ENCODE data around the gene CAMK2N1.

CAMK2N1 gene

DNA sequence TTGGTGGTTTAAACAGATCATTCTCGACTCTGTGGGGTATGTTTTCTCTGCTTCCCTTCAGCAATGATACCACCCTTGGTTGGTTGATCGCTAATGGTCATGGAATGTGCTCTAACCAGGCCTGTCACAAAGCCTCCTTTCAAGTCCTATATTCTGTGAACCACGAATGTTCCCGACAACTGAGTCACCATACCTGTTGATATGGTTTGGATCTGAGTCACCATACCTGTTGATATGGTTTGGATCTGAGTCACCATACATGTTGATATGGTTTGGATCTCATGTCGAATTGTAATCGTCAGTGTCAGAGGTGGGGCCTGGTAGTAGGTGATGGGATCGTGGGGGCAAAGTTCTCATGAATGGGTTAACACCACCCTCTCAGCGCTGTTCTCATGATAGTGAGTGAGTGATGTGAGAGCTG, 10.2 kb upstream of the CAMK2N1 start:
- no peak for DNase-seq

DNA sequence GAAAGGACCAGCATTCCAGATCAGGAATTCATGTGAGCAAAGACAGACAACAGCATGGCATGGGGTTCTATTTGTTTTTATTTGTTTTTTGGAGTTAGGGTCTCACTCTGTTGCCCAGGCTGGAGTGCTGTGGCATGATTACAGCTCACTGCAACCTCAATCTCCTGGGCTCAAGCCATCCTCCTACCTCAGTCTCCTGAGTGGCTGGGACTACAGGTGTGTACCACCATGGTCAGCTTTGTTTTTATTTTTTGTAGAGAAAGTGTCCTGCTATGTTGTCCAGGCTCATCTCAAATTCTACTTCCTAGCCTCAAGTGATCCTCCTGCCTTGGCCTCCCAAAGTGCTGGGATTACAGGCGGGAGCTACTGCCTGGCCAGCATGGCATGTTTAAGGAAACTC, 9.7 kb upstream of the CAMK2N1 start:
- DNase-seq, result no peak

DNA sequence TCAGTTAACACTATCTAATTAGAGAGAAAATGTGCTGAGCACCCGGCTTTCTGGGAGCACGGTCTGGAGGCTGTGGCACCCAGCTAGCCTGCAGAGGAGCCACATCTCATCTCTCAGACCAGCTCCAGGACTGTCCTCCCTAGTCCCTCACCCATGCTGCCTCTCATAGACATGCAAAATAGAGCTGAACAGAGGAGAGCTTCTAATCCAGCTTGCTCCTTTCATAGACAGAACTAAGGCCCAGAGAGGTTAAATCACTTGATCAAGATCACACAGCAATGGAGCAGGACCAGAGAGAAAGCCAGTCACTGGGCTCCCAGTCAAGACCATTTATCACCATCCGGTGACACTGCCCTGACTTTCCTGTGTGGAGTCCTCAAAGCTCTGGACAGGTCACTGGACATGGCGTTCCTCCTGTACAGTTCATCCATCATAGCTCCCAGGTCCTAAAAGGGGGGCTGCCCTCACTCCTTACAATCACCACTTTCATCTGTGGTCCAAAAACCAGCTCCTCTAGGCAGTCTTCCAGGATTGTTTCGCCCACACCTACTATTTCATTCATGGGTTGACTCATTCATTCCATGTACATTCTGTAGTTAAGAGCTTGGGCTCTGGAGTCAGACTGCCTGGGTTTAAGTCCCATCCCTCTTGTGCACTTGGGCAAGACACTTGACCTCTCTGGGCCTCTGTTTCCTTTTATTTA, 8.8 kb upstream of the CAMK2N1 start:
- no peak for DNase-seq

DNA sequence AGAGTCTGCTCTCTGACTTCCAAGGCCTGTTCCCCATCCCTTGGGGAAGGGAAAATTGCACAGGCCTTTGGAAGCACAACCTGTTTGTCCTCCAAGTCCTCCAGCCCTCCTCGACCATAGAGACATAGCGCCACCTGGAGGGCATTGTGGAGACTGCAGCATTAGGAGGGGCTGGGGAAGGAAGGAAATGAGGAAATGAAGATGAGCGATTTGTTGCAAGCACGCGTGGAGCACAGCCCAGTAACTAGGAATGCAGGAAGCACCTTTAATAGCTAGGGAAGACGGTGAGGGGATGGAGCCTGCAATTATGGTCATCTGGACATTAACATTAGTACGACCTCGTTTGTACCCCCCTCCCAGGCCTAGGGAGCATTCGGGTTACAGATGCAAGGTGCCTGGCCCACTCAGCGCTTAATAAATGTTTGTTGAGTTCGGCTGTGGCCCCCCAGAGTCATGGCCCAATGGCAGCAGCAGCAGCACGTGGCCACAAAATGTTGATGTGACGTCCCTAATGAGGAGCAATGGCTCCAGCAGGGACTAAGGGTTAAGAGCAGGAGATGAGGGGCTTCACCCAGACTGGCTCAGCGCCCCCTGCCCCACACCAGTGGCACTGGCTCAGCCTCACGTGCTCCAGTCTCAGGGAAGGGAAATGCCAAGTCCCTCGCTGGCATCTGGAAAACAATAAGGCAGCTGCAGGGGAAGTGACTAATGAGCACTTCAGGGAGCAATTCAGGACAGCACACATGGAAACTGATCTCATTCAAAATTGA, 8.0 kb upstream of the CAMK2N1 start:
- DNase-seq, result peak; percentile 87

DNA sequence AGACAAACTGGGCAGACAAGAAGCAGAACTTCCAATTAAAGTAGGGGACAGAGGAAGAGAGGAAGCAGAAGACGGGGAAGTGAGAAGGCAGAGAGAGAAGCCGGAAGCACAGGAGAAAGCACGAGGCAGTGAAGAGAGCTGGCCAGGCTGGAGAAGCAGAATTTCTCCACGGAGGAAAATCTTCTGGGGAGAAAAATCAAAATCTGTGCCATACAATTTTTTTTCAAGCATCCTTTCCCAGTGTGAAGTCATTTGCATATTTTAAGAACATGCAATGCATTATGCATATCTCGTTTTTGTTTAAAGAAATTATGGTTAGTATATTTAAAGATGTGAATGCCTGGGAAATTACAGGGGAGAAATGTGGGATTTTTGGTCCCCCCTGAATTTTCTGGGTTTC, 7.3 kb upstream of the CAMK2N1 start:
- DNase-seq, result no peak

DNA sequence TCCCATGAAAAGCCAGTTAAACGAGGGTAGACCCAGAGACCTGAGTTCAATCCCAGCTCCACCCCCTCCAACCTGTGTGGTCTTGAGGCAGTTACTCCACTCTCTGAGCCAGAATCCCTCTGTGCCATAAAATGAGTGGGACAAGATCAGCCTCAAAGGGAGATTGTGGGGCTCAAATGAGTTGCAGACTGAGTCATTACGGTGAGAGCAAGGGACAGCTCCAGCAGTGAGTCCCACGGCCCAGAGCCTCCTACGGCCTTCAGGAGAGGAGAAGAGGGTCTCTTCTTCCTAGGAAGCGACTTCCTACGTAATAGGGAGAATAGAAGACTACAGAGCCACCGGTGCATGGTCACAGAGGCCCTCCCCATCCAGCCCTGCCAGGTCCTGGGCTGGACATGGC, 6.7 kb upstream of the CAMK2N1 start:
- DNase-seq, result no peak

DNA sequence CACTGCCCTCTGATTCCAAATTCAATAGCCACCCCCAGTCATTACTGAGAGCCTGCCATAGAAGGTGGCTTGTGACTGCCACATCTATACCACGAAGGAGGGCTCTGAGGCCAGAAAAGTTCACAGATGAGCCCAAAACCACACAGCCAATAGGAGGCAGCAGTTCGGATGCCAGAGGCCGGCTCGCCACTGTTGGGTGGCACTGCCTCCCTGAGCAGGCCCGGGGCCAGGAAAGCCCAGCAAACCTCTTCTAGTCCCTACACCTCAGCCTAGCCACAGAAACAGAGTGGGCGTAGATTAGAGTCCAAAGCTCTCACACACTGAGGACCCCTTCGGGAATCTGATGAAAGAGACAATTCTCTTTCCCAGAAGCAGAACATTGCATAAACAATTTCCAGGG, 5.9 kb upstream of the CAMK2N1 start:
- DNase-seq, result no peak

DNA sequence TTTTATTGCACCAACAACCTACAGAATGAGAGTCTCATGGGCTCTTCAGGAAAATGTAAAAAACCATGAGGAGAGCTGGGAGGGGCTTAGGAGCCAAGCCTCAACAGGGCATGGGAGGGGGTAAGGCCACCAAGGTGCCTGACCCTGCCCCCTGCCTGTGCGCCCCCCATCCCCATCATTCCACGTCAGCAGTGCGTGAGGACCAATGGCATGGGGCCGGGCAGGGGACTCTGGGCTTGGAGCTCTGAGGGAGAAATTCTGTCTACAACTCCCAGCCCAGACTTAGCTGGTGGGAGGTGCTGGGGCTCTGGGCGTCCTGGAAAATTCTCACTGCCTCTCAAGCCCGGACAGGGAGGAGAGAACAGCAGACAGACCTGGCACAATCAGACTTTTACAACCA, 5.2 kb upstream of the CAMK2N1 start:
- DNase-seq, result no peak

DNA sequence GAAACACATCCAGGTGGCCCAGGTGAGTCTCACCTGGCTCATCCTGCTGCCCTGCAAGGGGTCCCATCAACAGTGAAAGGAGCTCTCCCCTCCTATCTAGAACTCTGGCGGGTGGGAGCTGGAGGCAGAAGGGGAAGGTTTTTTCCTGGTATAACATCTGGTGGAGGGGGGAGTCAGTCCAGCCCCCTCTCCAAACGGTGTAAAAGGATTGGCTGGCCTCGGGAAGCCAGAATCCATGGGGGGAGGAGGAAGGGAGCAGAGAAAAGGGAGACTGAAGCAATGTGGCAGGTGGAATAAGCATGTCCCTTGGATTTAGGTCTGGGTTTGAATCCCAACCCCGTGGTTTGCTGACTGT, 1.2 kb upstream of the CAMK2N1 start:
- DNase-seq, result no peak

DNA sequence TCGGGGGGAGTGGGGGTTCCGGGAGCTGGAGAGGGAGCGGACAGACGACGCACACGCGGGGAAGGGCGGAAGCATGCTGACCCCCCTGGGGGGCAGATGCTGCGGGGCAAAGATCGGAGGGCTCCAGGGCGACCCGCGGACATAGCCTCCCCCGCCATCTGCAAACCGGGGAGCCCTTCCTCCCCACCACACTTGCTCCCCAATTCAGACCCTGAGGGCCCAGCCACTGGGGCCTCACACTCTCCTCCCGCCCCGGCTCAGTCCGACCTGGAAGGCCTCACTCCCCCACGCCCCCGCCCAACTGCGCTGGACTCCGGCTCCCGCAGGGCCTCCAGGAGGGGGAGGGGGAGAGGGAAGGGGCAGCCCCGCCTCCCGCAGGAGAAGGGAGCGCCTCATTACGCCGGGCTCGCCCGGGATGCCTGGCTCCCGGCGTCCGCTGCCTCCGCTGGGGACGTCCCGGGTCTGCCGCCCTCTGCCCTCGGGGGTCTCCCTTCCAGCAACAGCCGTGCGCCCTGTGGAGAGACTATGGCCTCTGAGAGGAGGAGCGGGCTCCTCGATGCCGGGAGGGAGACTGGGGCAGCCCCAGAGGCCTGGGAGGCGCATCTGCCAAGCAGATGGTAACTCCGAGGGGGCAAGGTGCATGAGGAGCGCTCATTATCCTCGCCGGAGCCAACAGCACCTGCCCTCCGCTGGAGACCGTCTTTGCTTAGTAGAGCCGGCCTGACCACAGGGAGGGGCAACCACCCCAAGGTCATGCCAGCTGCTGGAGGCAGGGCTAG, 636 bp upstream of the CAMK2N1 start:
- peak; percentile 81 for DNase-seq

DNA sequence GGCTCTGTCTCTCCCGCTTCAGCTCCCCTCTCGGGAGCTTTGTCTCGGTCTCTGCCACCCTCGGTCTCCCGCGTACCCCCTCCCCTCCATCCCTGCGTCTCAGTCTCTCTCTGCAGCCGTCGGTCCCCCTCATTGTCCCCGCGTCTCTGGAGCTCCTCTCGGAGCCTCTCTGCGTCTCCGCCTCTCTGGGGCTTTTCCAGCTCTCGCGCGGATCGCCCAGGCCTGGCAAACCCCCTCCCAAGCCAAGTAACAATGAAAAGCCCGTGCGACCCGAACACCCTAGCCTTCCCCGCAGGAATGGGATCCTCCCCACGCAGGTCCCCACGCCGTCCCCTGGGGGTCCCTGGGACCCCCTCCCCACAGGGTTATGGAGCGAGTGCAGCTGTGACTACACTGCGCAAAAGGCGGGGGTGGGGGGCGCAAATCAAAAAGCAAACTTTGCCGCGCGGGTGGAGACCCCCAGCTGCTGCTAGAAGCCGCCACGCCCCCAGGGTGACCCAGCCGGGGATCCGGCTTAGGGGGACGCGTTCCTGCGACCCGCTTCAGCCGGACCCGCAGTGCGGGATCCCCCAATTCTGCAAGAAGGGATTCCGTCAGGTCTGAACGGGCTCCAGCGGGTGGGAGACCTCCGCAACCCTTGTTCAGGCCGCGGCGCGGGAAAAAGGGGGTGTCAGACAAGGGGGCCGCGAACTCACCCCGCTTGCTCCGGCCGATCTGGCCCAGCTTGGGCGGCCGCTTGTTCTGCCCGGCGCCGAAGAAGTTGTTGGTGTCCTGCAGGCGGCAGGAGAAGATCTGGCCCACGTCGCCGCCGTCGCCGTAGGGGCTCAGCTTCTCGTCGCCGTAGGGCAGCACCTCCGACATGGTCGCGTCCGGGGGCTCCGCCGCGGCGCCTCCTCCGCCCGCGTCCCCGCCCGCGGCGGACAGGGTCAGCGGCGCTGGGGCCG, 1.2 kb downstream of the CAMK2N1 start:
- DNase-seq, result peak; percentile 18

DNA sequence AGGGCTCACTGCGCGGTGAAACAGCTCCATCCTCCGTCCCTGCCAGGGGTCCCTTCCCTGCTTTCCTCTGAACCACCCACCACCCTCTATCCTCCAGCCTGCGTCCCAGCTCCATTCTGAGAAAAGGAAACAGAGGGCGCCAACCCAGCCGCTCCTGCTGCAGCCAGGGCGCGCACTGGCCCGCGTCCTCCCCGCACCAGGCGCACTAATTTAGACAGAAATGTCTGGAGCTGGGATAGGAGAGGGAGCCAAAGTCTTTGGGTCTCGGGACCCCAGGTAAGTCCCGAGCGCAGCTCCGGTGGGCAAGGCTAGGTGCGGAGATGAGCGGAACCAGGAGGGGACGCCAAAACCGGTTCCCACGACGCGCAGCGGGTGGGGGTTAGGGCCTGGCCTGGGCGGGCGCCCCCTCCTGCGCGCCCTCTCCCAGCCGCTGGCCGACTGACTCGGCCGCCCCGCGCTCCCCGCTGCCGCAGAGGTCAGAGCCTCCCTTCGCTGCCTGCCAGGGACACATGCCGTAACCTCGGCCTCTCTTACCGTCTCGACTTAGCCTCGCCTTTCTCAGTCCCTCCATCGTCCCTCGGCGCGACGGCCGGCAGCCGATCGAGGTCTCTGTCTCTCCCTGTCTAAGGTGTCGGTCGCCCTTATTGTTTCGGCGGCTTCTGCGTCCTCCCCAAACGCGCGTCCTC, 2.0 kb downstream of the CAMK2N1 start:
- DNase-seq, result peak; percentile 71

DNA sequence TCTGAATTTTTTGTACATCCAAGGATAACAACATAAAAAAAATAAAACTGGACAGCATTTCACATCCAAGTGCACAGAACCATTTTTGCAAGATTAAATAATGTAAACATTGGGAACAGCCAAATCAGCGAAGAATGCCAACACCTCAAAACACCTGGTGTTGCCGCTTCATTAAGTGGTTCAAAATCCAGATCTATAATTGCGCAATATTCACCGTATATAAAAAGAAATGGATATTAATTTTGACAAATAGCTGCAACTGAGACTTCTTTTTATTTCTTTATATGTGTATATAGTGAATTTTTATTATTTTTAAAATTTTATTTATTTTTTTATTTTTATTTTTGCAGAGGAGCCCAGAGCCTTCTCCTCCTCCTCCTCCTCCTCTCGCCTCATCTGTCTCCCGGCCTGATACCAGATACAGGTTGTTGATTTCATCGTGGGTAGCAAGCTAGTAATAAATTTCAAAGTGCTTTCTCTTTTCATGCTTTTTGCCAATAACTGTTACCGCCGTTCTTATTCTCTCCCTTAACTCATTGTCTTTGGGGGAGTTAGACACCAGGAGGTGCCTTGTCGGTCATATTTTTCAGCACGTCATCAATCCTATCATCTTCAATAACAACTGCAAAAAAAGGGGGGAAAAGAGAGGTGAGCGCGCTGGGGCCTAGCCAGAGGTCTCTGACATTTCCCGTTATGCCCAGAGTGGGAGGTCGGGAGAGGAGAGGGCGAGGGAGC, 2.7 kb downstream of the CAMK2N1 start:
- DNase-seq, result no peak

DNA sequence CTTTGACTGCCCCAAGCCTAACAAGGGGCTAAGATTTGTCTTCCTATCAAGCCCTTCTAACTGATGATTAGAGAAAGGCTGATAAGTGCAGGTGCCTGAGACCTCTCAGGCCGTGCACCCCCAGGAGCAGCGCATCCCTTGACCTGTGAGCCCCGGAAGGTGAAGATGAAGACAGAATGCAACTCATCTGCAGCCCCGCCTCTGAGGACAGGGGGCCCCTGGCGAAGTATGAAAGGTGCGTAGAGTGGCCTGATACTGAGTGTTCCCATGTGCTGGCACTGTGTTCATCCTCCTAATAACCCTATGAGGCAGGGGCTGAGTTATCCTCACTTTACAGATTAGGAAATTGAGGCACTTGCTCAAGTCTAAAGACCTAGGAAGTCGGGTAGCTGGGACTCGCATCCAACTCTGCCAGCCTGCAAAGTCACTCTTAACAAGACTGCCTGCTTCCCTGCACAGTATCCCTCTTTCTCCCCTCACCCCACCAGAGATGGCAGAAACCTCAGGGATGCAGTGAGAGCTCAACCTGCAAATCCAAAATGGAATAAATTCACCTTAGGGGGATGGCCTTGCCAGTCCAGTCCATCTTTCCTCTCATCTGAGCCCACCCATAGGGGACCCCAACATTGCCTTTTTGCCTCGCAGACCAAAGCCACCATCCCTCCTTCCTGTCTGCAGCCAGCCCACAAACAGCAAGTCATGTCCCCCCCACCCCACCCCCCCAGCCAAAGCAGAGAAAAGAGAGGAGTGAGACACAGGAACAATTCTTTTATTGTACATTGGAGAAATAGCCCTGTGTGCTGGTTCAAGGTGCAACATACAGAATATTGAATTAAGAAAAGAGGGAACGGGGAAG, 4.1 kb downstream of the CAMK2N1 start:
- DNase-seq, result no peak

DNA sequence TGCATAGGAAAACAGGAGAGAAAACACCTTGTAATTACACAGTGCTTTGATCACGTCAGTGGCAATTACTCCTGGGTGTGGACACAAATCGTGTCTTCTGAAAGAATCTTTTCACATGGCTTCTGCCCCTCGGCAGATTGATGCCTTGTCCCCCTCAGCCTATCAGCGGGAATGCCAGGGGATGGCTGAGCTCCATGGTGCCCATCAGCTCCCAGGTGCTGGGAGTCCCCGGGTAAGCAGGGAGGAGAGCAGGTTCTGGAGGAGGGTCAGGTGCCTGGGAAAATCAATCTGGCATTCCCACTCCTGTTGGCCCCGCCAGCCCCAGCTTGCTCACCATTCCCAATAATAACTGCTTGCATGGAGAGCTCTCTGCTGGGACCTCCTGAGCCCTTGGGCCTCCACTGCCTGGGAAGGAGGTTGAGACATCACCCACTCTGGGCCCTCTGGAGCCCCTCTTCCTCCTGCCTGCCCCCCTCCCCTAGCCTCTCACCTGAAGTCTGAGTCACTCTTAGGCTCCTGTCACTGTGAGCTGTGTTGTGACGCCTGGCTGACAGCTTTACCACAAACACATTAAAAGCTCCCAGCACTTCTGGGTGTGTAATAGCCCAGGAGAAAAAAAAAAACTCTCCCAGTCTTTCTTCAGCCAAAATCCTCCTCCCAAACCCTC, 4.9 kb downstream of the CAMK2N1 start:
- peak; percentile 18 for DNase-seq

DNA sequence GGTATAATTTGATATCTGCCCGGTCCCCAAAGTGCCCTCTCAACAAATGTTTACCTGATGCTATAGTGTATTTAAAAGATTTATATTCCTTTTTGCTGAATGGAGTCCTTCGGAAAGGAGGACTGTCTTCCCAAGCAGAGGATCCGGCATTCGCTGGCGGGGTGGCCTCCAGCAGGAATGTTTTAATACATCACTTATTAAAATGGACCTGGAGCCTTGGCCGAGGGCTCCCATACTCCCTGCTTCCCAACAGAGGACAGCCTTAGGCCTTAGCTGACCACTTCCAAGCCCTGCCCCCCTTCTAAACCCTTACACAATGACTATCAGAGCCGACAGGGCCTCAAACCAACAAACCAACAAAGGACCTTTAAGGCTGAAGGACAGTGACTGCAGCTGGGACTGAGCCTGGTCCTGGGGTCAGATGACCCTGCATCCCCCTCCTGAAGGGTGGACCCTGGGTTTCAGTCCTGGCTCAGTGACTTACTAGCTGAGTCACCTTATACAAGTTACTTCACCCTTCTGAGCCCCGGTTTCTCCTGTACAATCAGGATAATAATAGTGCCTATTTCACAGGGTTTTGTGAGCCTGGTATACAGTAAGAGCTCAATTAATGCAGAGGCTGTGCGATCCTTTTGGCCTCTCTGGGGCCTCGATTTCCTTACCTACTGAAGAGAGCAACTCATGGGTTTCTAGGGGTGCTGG, 5.6 kb downstream of the CAMK2N1 start:
- peak; percentile 76 for DNase-seq

DNA sequence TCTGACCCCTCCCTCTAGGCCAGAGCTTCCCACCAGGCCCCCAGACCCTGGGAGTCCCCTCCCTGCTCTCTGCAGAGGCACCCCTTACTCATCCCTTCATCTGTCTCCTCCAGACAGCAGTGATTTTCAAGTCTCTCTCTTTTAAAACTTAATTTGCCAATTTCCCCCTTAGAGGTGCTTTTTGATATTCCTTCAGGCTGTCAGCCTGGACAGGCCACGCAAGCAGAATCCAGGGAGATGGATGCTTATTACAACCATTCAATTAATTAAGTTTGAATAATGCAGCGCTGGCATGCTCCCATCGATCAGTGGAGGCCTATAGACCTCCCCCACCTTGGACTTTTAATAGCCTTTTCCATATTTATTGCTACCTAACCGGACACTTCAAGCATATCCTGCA, 6.2 kb downstream of the CAMK2N1 start:
- DNase-seq, result no peak

DNA sequence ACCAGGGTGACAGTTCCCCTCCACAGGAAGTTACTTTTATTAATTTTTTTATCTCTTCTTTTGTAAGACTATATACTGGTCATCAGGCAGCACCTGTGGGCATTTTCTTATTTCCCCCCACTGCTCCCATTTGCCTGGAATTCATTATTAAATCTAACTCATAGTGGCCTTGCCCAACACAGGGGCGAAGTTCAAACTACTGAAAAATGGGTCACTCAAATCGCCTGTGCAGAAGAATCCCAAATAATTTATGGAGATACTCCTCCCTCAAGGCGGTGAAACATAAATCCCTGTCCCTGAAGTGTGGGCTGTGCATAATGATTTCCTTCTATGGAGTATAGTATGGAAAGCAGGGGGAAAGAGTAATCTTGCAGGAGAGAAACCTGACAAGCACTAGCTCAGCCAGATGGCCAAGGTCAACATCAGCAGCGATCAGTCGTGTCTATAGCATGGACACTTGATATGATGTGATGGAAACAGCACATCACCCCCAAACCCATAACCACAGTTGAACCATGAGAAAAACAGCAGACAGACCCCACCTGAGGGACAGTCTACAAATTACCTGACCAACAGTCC, 7.9 kb downstream of the CAMK2N1 start:
- no peak for DNase-seq
